D721Med (cell line): Measurements from ENCODE around the gene CNTNAP2.
A peak's percentile ranks its signal among the peaks of the same experiment; 100 is the strongest.
"Not testable (repeated sequence)": the region's sequence is repeated elsewhere in the genome, so short reads cannot be mapped to it uniquely, and the experiment has no call there.

Experiments
- DNase-seq: peaks from one replicate; pipeline ENCODE4 v3.0.0; 2011; ENCODE audit warnings: low spot score; ENCODE audit not compliant: insufficient read length
- FAIRE-seq: peaks from 2 replicates; lab custom pipeline; 2011; peaks lifted over from hg19 to GRCh38; lab: Jason Lieb, UNC
- CTCF ChIP-seq: IDR thresholded peaks from 2 replicates; pipeline ENCODE4 v1.5.1; 2012; ENCODE audit warnings: mild to moderate bottlenecking, control low read depth; ENCODE audit not compliant: insufficient read depth; ENCODE audit errors: missing control alignments

CNTNAP2 gene

DNA sequence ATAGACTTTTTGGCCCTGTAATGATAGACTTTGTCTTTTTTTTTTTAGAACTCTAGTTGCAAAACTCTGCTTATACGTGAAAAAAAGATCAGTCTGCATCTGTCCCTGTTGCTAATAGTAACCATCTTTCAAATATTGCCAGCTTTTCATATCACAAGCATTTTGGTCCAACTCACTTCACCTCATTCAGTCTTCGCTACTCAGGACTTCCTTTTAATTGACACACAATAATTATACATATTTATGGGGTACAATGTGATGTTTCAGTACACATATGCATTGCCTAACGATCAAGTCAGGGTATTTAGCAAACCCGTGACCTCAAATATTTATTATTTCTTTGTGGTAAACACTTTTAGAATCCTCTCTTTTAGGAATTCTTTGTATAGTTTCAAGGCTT is 1606.9 kb downstream of the CNTNAP2 start:
- no peak for DNase-seq
- no peak for FAIRE-seq

GRCh38 chr7:147731311-147731710 is 1614.7 kb downstream of the CNTNAP2 start:
- DNase-seq: no peak
- TF ChIP-seq CTCF: no peak
- no peak for FAIRE-seq

More for the DNA sequence above, 1606.9 kb downstream of the CNTNAP2 start:
- no peak for TF ChIP-seq CTCF

DNA sequence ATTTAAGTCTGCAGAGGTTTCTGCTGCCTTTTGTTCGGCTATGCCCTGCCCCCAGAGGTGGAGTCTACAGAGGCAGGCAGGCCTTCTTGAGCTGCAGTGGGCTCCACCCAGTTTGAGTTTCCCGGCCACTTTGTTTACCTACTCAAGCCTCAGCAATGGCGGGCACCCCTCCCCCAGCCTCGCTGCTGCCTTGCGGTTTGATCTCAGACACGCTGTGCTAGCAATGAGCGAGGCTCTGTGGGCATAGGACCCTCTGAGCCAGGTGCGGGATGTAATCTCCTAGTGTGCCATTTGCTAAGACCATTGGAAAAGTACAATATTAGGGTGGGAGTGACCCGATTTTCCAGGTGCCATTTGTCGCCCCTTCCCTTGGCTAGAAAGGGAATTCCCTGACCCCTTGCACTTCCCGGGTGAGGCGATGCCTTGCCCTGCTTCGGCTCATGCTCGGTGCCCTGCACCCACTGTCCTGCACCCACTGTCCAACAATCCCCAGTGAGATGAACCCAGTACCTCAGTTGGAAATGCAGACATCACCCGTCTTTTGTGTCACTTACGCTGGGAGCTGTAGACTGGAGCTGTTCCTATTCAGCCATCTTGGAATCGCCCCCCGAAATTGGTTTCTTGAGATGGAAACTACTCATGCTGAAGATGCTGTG is 1621.1 kb downstream of the CNTNAP2 start:
- DNase-seq, FAIRE-seq: not testable (repeated sequence)

DNA sequence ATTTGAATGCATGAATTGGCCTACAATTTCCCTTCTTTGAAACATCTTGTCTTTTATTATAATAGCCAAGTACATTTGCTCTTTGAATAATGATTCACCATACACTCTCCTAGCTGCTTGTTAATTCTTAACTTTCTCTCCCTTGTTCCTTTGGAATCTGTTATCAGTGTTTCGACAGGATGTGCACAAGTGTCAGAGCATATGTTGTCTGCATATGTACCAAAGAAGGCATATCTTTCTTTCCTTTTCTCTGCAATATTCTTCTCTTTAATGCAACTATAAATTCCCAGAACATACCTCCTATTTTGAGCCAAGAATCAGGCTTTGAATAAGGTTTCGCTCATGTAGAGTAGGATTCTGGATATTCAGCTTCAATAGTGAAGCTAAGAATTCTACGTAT is 1625.7 kb downstream of the CNTNAP2 start:
- no peak for TF ChIP-seq CTCF
- DNase-seq (no peak), FAIRE-seq (no peak)

DNA sequence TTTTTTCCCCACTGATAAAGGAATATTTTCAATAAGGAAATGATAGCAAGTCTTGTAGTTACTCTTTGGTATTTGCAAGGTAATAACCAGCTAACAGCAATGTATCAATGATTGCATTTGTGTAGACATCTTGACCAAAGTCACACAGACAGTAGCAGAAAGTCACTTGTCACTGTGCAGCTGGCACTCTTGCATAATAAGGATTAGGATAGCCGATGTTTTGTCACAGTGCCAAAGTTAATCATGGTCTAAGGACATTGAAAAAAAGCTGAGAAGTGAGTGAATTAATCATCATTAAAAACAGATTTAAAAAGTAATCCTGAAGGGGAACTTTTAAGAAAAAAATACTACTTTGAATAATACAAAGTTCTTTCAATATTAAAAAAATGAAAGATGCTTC is 1639.7 kb downstream of the CNTNAP2 start:
- FAIRE-seq (peak; percentile 92), DNase-seq (no peak)
- TF ChIP-seq CTCF: no peak

DNA sequence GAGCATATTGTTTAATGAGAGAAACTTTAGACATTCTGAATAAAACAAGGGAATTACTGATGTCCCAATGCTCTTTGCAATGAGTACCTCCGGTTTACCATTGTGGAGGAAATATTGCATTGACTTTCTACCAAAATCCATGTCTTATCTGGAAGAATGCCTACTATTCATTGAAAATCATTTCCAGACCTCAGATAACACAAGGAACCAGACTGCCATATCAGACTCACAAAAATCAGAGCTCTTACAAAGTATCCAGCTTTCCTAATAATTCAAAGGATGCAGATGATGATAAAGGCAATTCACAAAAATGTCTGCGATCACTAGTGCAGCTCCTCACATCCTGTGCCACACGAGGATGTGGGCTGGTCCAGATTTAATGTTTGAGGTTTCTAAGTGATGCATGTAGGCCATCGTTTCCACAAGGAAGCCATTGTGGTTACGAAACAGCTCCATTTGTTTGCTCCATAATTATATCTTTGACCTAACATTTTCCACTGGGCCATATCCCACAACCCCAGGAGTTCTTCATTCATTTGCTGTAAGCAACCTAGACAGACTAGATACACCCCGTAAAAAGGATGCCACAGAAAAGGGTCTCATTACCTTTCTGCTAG is 1642.8 kb downstream of the CNTNAP2 start:
- no peak for TF ChIP-seq CTCF
- FAIRE-seq: no peak
- no peak for DNase-seq

GRCh38 chr7:147765301-147765700 is 1648.7 kb downstream of the CNTNAP2 start:
- no peak for DNase-seq
- no peak for FAIRE-seq
- TF ChIP-seq CTCF: no peak
